GM23248 (cell line): ENCODE results near the gene ALG9. TPM values are rescaled to one million over a fixed set of nuclear protein-coding genes. Genes with fewer than 3 reads are reported as not detected.

Source experiments
- DNase-seq: peaks from one replicate; pipeline ENCODE4 v3.0.0-alpha.2; 2015
- H2AFZ ChIP-seq: fragments of 200-600 bp; sonication (generic); 2 replicates; pipeline ENCODE4 v1.6.1; 2016; ENCODE audit warnings: antibody characterized with exemption
- H3F3A ChIP-seq: fragments of 200-600 bp; sonication (generic); 2 replicates; pipeline ENCODE4 v1.6.1; 2016; ENCODE audit warnings: mild to moderate bottlenecking, antibody characterized with exemption, mixed run types; ENCODE audit not compliant: insufficient read depth
- H3K27ac ChIP-seq: fragments of 200-600 bp; sonication (generic); 2 replicates; pipeline ENCODE4 v1.5.1; 2016; ENCODE audit warnings: mild to moderate bottlenecking
- H3K27me3 ChIP-seq: fragments of 200-600 bp; sonication (generic); replicated peaks from 2 replicates; pipeline ENCODE4 v1.6.1; 2016; ENCODE audit warnings: mild to moderate bottlenecking; ENCODE audit not compliant: insufficient read depth
- H3K36me3 ChIP-seq: fragments of 200-600 bp; sonication (generic); 2 replicates; pipeline ENCODE4 v1.6.1; 2016; ENCODE audit warnings: low read depth, mild to moderate bottlenecking
- H3K4me1 ChIP-seq: fragments of 200-600 bp; sonication (generic); 2 replicates; pipeline ENCODE4 v1.6.1; 2016; ENCODE audit warnings: mild to moderate bottlenecking; ENCODE audit not compliant: insufficient read depth
- H3K4me2 ChIP-seq: fragments of 200-600 bp; sonication (generic); one replicate; pipeline ENCODE4 v1.6.1; 2016; ENCODE audit warnings: mild to moderate bottlenecking; ENCODE audit not compliant: unreplicated experiment
- H3K4me3 ChIP-seq: fragments of 200-600 bp; sonication (generic); 2 replicates; pipeline ENCODE4 v1.5.1; 2016; ENCODE audit warnings: mild to moderate bottlenecking
- H3K79me2 ChIP-seq: fragments of 200-600 bp; sonication (generic); 2 replicates; pipeline ENCODE4 v1.6.1; 2016; ENCODE audit warnings: mild to moderate bottlenecking; ENCODE audit not compliant: insufficient read depth
- H3K9ac ChIP-seq: fragments of 200-600 bp; sonication (generic); 2 replicates; pipeline ENCODE4 v1.6.1; 2016; ENCODE audit warnings: mild to moderate bottlenecking
- H3K9me2 ChIP-seq: fragments of 200-600 bp; sonication (generic); 2 replicates; pipeline ENCODE4 v1.6.1; 2016; ENCODE audit warnings: mixed run types, mild to moderate bottlenecking, moderate library complexity; ENCODE audit not compliant: insufficient read depth
- H3K9me3 ChIP-seq: fragments of 200-600 bp; sonication (generic); one replicate; pipeline ENCODE4 v1.6.1; 2017; ENCODE audit warnings: low read depth
- H4K20me1 ChIP-seq: fragments of 200-600 bp; sonication (generic); 2 replicates; pipeline ENCODE4 v1.6.0; 2016; ENCODE audit not compliant: insufficient read depth
- EZH2 ChIP-seq: fragments of 200-600 bp; sonication (generic); IDR thresholded peaks from 2 replicates; pipeline ENCODE4 v1.6.1; 2018; ENCODE audit warnings: antibody characterized with exemption, mild to moderate bottlenecking; ENCODE audit not compliant: insufficient read depth, poor library complexity, severe bottlenecking
- EZH2phosphoT487 ChIP-seq: fragments of 200-600 bp; sonication (generic); IDR thresholded peaks from 2 replicates; pipeline ENCODE4 v1.6.1; 2018; ENCODE audit warnings: antibody characterized with exemption, moderate library complexity, mild to moderate bottlenecking, low read depth; ENCODE audit not compliant: insufficient read depth
- WGBS, 2 experiments: methylation state at CpG; one replicate each; pipeline ENCODE4 v1.1.6; 2015 to 2017; ENCODE audit warnings: low lambda C conversion rate in 2 of 2, low coverage in 1 of 2; ENCODE audit errors: missing lambda C conversion rate in 2 of 2; 5-methylcytosine and 5-hydroxymethylcytosine counted together
- in situ Hi-C: fragments of 300-500 bp; cut with MboI; formaldehyde crosslinking; loops from 2 replicates; pipeline ENCODE4 v1.15.0; 2020
- polyA plus RNA-seq: library from polyadenylated mRNA; unstranded; fragments of >200 nt; fragmentation: Nextera tagmentation; extraction: Ambion mirVana; gene quantifications from 2 replicates; pipeline ENCODE4 v1.2.1, GENCODE V29; 2016
- total RNA-seq: library from RNA; depleted of rRNA; stranded (reverse); fragments of >200 nt; shearing (Covaris generic); gene quantifications from 2 replicates; pipeline ENCODE4 v1.2.3, GENCODE V29; 2014

The ALG9 gene
- total and polyA plus RNA-seq, 2 experiments from 2014 or later: 24.5 to 36.3 TPM

DNA sequence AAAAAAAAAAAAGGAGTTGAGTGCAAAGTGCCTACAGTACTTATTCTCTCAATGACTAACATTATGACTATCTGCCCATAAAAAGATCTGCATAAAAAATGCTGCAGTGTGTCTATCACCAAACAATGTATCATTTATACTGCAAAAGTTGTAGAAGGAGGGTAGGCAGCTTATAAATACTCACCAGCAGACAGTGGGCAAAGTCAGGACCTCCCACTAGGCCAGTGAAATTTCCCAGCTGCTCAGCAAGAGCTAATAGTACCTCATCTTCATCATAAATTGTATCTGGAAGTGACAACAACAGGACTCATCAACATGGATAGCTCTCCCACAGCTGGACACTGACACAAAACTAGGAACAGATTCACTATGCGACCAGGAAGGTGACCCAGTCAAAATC lies 106.8 kb downstream of the ALG9 start:
- Histone ChIP-seq H3K27me3 (no peaks in the 10 kb centered on the region), H3K79me2 (peaks cover 65% of the 10 kb centered on the region), H3K4me1 (peaks cover 19% of the 10 kb centered on the region), H2AFZ (no peak overlapping the region), H3K27ac (0 out of 2 replicates have a peak overlapping the region, but pooled peaks have one; percentile 6), H3K9me2 (no peaks in the 10 kb centered on the region), H3F3A (peaks cover 22% of the 10 kb centered on the region), H3K36me3 (peaks cover 22% of the 10 kb centered on the region; the same call in 1 of the 2 replicates), H4K20me1 (no peaks in the 10 kb centered on the region), H3K4me3 (peak overlapping the region; percentile 78), H3K9me3 (no peaks in the 10 kb centered on the region), H3K9ac (peak overlapping the region; percentile 86), H3K4me2 (peak overlapping the region; percentile 90)
- no peak for TF ChIP-seq EZH2phosphoT487
- DNase-seq: peak; percentile 61
- 53 to 63% methylated on average over 1 of the region's 1 CpG for WGBS, 2 experiments
- in situ Hi-C loops: loop anchor here (5.0 kb wide), 1 partner anchor 177 kb away; no protein-coding TSS in a partner anchor

DNA sequence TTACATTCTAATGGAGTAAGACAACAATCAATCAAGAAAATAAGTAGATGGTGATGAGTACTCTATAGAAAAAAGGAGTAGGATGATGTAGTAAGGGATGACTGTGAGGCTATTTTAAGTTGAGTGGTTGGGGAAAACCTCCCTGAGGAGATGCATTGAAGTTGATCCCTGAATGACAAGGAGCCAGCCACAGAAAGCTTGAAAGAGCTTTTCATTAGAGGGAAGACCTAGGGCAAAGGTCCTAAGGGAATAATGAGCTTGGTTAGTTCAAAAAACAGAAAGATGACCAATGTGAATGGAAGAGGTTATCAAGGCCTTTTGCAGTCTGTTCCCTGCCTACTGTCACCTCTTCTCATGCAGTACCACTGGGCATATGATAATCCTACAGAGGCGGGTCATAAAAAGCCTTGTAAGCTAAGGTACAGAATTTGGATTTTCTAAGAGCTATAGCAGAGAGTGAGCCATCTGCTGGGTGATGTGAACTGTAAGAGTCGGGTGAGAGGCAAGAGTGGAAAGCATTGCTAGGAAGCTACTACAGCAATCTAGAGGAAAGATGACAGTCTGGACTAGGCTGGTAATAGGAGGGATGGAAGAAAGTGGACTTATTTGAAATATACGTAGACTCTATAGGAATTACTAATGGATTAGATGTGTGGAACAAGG lies 108.3 kb downstream of the ALG9 start:
- H3K79me2 ChIP-seq: peaks cover 66% of the 10 kb centered on the region
- in situ Hi-C loops: no loop called here
- H3K27ac ChIP-seq: no peak overlapping the region
- no peak overlapping the region for H3K4me3 ChIP-seq
- DNase-seq: peak; percentile 39
- peaks cover 22% of the 10 kb centered on the region for H3F3A ChIP-seq
- H3K9me2 ChIP-seq: no peaks in the 10 kb centered on the region
- peaks cover 31% of the 10 kb centered on the region for H3K36me3 ChIP-seq
- H3K27me3 ChIP-seq: no peaks in the 10 kb centered on the region
- 74 to 79% methylated on average over 3 of the region's 3 CpGs for WGBS, 2 experiments
- peaks cover 24% of the 10 kb centered on the region for H3K4me1 ChIP-seq
- H2AFZ ChIP-seq: no peak overlapping the region
- H4K20me1 ChIP-seq: no peaks in the 10 kb centered on the region
- no peak for TF ChIP-seq EZH2
- no peak for TF ChIP-seq EZH2phosphoT487
- H3K9me3 ChIP-seq: no peaks in the 10 kb centered on the region
- no peak overlapping the region for H3K9ac ChIP-seq
- H3K4me2 ChIP-seq: no peak overlapping the region

DNA sequence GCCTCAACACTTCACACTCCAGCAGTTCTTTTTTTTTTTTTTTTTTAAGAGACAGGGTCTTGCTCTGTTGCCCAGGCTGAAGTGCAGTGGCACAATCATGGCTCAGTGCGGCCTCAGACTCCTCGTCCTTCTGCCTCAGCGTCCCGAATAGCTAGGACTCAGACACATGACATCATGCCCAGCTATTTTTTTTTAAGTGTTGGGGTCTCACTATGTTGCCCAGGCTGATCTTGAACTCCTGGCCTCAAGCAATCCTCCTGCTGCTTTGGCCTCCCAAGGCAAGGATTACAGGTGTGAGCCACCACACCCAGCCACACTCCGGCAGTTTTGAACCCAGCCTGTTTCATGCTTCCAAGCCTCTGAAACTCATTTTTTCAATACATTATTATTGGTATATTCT lies 108.9 kb downstream of the ALG9 start:
- peaks cover 22% of the 10 kb centered on the region for H3F3A ChIP-seq
- no peak overlapping the region for H3K9ac ChIP-seq
- no peaks in the 10 kb centered on the region for H3K27me3 ChIP-seq
- DNase-seq: no peak
- in situ Hi-C loops: no loop called here
- TF ChIP-seq EZH2phosphoT487 (no peak), EZH2 (no peak)
- H2AFZ ChIP-seq: no peak overlapping the region
- H3K4me1 ChIP-seq: peaks cover 24% of the 10 kb centered on the region
- H3K36me3 ChIP-seq: peaks cover 37% of the 10 kb centered on the region
- H3K9me2 ChIP-seq: no peaks in the 10 kb centered on the region
- no peak overlapping the region for H3K27ac ChIP-seq
- H3K79me2 ChIP-seq: peaks cover 66% of the 10 kb centered on the region
- H3K4me3 ChIP-seq: no peak overlapping the region
- 95 to 99% methylated on average over 5 of the region's 5 CpGs for WGBS, 2 experiments
- H4K20me1 ChIP-seq: no peaks in the 10 kb centered on the region
- no peak overlapping the region for H3K4me2 ChIP-seq
- no peaks in the 10 kb centered on the region for H3K9me3 ChIP-seq

DNA sequence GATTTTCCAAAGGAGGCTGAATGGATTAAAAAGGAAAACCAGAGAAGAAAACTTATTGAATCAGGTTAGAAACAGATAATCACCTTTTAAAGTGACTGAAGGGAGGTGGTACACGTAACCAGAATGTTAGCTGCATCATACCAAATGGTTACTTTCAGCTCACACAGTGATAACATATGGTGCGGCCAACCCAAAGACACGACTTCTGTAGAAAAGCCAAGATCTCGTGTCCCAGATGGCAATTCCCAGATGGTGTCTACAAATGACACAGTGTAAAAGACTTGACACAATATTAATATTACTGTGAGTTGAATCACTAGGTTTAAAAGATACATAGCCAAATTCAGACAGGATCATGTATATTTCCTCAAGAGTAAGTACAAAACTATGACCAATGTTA lies 110.3 kb downstream of the ALG9 start:
- Histone ChIP-seq H3K36me3 (peaks cover 49% of the 10 kb centered on the region), H2AFZ (no peak overlapping the region), H3K4me3 (no peak overlapping the region), H3F3A (peaks cover 12% of the 10 kb centered on the region; the same call in 1 of the 2 replicates), H3K9ac (no peak overlapping the region), H3K4me1 (peaks cover 21% of the 10 kb centered on the region), H3K9me3 (no peaks in the 10 kb centered on the region), H3K27ac (no peak overlapping the region), H3K9me2 (no peaks in the 10 kb centered on the region), H3K27me3 (no peaks in the 10 kb centered on the region), H4K20me1 (no peaks in the 10 kb centered on the region), H3K4me2 (no peak overlapping the region), H3K79me2 (peaks cover 74% of the 10 kb centered on the region)
- in situ Hi-C loops: no loop called here
- TF ChIP-seq EZH2phosphoT487 (no peak), EZH2 (no peak)
- WGBS, 2 experiments: 76 to 77% methylated on average over 4 of the region's 4 CpGs
- no peak for DNase-seq
